ENCODE results near the gene CRP. TPM values are rescaled to one million over a fixed set of nuclear protein-coding genes. Genes with fewer than 3 reads are reported as not detected.

The CRP gene
- total and polyA plus RNA-seq, 2 of the 4 experiments (the other 2 are of a cell fraction) = not detected

- Histone ChIP-seq H3K27me3 (ENCODE audit: control insufficient read depth, insufficient read depth, low read length) (no peaks in the 10 kb centered on the region), H4K20me1 (ENCODE audit: insufficient read depth, low read length) (no peaks in the 10 kb centered on the region), H3K79me1 (ENCODE audit: low read depth in 1 of 2, low read length in 2 of 2) (no peaks in the 10 kb centered on the region), H2AK5ac (ENCODE audit: low read depth, low read length) (no peak overlapping the region), H3K56ac (ENCODE audit: extremely low read depth, insufficient read depth, low read length) (no peak overlapping the region), H3K4me1 (ENCODE audit: control insufficient read depth, insufficient read depth, low read length) (no peaks in the 10 kb centered on the region), H3K27ac (ENCODE audit: insufficient read depth, low read length) (no peak overlapping the region), H3K4me3 (ENCODE audit: insufficient read depth, low read depth, low read length) (no peak overlapping the region), H2BK120ac (ENCODE audit: low read depth, low read length) (no peak overlapping the region), H4K8ac (ENCODE audit: low read depth in 2 of 2, low read length in 2 of 2) (no peak overlapping the region), H3K14ac (replicated peaks; ENCODE audit: low read depth, low read length) (no peak overlapping the region), H2BK5ac (ENCODE audit: low read depth, low read length, poor library complexity, severe bottlenecking) (no peak overlapping the region), H4K91ac (ENCODE audit: insufficient read depth, low read depth, low read length) (no peak overlapping the region), H3K4me2 (ENCODE audit: low read depth, low read length) (no peak overlapping the region), H2AFZ (replicated peaks; ENCODE audit: low read length, poor library complexity) (no peak overlapping the region), H2BK20ac (ENCODE audit: low read depth, low read length) (no peak overlapping the region), H3K9me1 (ENCODE audit: insufficient read depth, low read length) (no peaks in the 10 kb centered on the region), H2AK9ac (replicated peaks; ENCODE audit: low read depth, low read length, poor library complexity) (no peak overlapping the region), H3K18ac (ENCODE audit: low read depth, low read length) (no peak overlapping the region), H3K23ac (ENCODE audit: low read depth, low read length) (no peak overlapping the region), H3K9me3 (ENCODE audit: control insufficient read depth, insufficient read depth, low read length) (no peaks in the 10 kb centered on the region), H4K5ac (ENCODE audit: low read depth, low read length) (no peak overlapping the region), H2BK15ac (ENCODE audit: low read depth, low read length) (no peak overlapping the region), H3K9ac (ENCODE audit: low read depth, low read length) (no peak overlapping the region), H3K36me3 (ENCODE audit: control insufficient read depth, insufficient read depth, low read length) (no peaks in the 10 kb centered on the region), H3K4ac (ENCODE audit: low read depth, low read length) (no peak overlapping the region)
- intact Hi-C loops (cut with micrococcal nuclease) (no loop called here), in situ Hi-C loops (cut with MboI; ENCODE audit: low sequenced_read_pairs) (no loop called here), dilution Hi-C loops (cut with HindIII; ENCODE audit: low sequenced_read_pairs, unreplicated experiment) (no loop called here)
- TF ChIP-seq BHLHE40 (IDR thresholded peaks at IDR 0.05; ENCODE audit: low read depth, low read length) (no peak), SMC3 (IDR thresholded peaks at IDR 0.05; ENCODE audit: low read depth, low read length) (no peak), CTCF (conservative IDR thresholded peaks at IDR 0.05; ENCODE audit: low read depth, low read length) (no peak), USF2 (IDR thresholded peaks at IDR 0.05; ENCODE audit: low read depth, low read length) (no peak), RFX5 (IDR thresholded peaks at IDR 0.05; ENCODE audit: low read depth, low read length) (no peak), RAD21 (IDR thresholded peaks at IDR 0.05; ENCODE audit: low read length) (no peak), NFE2L2 (IDR thresholded peaks at IDR 0.05; ENCODE audit: low read depth, low read length) (no peak), MAFK (IDR thresholded peaks at IDR 0.05; ENCODE audit: low read depth, low read length) (no peak), CEBPB (IDR thresholded peaks at IDR 0.05; ENCODE audit: low read depth, low read length) (no peak), RCOR1 (IDR thresholded peaks at IDR 0.05; ENCODE audit: insufficient replicate concordance, low read length) (no peak)
- DNase-seq (no peak), ATAC-seq (ENCODE audit: low read depth) (no peak)
- POLR2A ChIA-PET (ENCODE audit: unreplicated experiment) = no interaction called here
- no TSS peak for BruUV-seq (replicated peaks)
- CTCF ChIA-PET = no interaction called here
- WGBS, 2 experiments (ENCODE audit: extremely low coverage in 2 of 2, insufficient read length in 1 of 2) = no CpG with 5 or more reads among the region's 5 CpGs
Observed at GRCh38 chr1:159678939-159679338, 35.5 kb downstream of the CRP start.

All from IMR-90 (cell line).